Mucosa of descending colon (tissue), 3 donors: ENCODE measurements around the gene RAPGEF5. TPM values are rescaled to one million over a fixed set of nuclear protein-coding genes. Genes with fewer than 3 reads are reported as not detected.

Source experiments
- ATAC-seq: fragments of 200-7000 bp; cut with Tn5 transposase; one replicate; pipeline ENCODE4 v1.9.1; 2020; ENCODE audit warnings: mild to moderate bottlenecking, moderate library complexity
- DNase-seq, 3 donors: peaks; one replicate each; pipeline ENCODE4 v3.0.0-alpha.2; 2020
- H3K36me3 ChIP-seq: fragments of 200-600 bp; one replicate; pipeline ENCODE4 v1.8.0; 2021; ENCODE audit warnings: low read depth, mild to moderate bottlenecking
- H3K4me1 ChIP-seq: fragments of 200-600 bp; one replicate; pipeline ENCODE4 v1.8.0; 2021; ENCODE audit warnings: low read depth, mild to moderate bottlenecking
- H3K4me3 ChIP-seq: fragments of 200-600 bp; one replicate; pipeline ENCODE4 v1.8.0; 2021; ENCODE audit warnings: mild to moderate bottlenecking
- H3K9me3 ChIP-seq: fragments of 200-600 bp; one replicate; pipeline ENCODE4 v1.8.0; 2021; ENCODE audit warnings: mild to moderate bottlenecking
- intact Hi-C, 2 donors: fragments of 100-400 bp; cut with DNase I in 1 of 2; cut with micrococcal nuclease in 1 of 2; formaldehyde crosslinking; loops; one replicate each; pipeline versions ENCODE4 v1.11.0 to v1.11.1; 2022; cut with DNase I, micrococcal nuclease
- total RNA-seq, 3 donors: library from RNA; stranded (reverse); fragmentation: NEBNext Ultra II Directional in 2 of 3; extraction: Animal tissue kit (Norgen Biotek cat#: 25700) in 2 of 3; gene quantifications; one replicate each; pipeline versions ENCODE4 v1.2.1 to v1.2.4, GENCODE V29; 2021 to 2023
- TF ChIP-seq, protein P1 (sequence below): fragments of 200-600 bp; IDR thresholded peaks from one replicate; pipeline ENCODE4 v1.8.0; 2022; ENCODE audit warnings: antibody characterized with exemption, mild to moderate bottlenecking
- donor health status: DM: no; HTN: no; CAD: no; lungs with moderate emphysema.
- donor health status: DM: no; HTN: no; CAD: no.
- donor health status: DM: no; HTN: yes; CAD: no.

Gene RAPGEF5
- total RNA-seq, 3 donors from 2014 or later = 34.7 to 87.8 (median 59.5) TPM

DNA sequence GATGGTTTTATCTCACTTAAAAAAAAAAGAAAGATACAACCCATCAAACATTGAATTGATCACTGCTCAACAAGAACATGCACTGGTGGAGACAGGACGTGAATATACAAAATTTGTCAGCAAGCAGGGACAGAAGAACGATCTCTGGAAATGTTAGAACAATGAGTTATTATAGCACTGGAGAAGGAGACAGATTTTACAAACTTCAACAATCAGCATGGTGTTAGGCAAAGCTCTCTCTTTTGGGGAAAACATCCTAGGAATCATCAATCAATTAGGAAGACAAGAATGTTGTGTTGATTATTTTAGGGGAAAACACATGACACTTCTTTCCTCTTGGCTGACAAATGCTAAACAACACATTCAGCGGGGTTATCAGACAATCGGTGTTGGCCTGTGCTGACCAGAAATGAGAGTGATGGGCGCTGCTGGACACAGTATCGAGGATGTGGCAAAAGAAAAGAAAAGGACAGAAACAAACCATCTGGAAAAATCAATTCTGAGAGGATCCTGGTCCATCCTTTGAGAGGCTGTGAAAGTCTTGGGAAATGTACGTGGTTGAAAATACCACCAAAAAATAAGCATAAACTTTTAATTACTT, 103.9 kb downstream of the RAPGEF5 start:
- no peaks in the 10 kb centered on the region for H3K4me1 ChIP-seq
- DNase-seq (no peak), ATAC-seq (no peak)
- no peak overlapping the region for H3K4me3 ChIP-seq
- no peaks in the 10 kb centered on the region for H3K36me3 ChIP-seq
- no peaks in the 10 kb centered on the region for H3K9me3 ChIP-seq
- TF ChIP-seq, protein P1, sequence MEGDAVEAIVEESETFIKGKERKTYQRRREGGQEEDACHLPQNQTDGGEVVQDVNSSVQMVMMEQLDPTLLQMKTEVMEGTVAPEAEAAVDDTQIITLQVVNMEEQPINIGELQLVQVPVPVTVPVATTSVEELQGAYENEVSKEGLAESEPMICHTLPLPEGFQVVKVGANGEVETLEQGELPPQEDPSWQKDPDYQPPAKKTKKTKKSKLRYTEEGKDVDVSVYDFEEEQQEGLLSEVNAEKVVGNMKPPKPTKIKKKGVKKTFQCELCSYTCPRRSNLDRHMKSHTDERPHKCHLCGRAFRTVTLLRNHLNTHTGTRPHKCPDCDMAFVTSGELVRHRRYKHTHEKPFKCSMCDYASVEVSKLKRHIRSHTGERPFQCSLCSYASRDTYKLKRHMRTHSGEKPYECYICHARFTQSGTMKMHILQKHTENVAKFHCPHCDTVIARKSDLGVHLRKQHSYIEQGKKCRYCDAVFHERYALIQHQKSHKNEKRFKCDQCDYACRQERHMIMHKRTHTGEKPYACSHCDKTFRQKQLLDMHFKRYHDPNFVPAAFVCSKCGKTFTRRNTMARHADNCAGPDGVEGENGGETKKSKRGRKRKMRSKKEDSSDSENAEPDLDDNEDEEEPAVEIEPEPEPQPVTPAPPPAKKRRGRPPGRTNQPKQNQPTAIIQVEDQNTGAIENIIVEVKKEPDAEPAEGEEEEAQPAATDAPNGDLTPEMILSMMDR = no peak
- intact Hi-C loops = no loop called here

DNA sequence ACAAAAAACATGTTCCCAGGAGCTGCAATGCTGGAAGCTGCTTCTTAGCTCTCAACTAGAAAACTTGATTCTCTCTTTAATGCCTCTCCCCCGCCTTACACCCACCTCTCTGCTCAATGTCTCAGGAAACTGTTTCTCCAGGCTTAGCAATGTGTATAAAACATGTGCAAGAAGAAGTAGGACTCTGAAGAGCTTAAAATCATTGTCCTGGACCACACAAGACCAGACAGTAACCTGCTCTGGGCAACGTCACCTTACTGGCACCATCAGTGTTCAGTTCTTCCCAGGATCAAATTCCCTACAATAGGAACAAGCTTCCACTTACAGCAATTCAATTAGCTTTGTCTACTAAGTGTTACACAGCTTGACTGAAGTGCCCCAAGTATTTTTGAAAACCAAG, 104.9 kb downstream of the RAPGEF5 start:
- Histone ChIP-seq H3K36me3 (no peaks in the 10 kb centered on the region), H3K9me3 (no peaks in the 10 kb centered on the region), H3K4me3 (no peak overlapping the region), H3K4me1 (no peaks in the 10 kb centered on the region)
- intact Hi-C loops = no loop called here
- TF ChIP-seq, protein P1 = no peak
- no peak for ATAC-seq
- DNase-seq = no peak

DNA sequence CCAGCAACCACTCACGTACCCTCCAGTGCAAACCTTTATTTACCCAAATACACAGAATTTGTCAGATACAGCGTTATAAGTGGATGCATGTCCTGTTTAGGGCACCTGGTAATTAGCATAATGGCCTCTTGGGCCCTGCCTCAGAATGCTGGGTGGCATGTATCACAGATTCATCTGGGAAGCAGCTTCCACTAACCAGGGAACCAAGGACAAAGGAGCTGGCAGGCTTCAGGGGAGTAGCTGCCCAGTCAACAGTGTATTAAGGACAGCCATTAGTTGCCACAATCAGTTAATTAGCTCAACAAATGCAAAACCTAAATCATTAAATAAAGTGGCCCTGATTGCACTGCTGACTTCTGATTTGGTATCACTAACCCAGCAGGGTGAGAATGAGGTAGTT, 105.7 kb downstream of the RAPGEF5 start:
- Histone ChIP-seq H3K4me3 (no peak overlapping the region), H3K4me1 (no peaks in the 10 kb centered on the region), H3K36me3 (no peaks in the 10 kb centered on the region), H3K9me3 (no peaks in the 10 kb centered on the region)
- no peak for ATAC-seq
- TF ChIP-seq, protein P1 = no peak
- intact Hi-C loops = no loop called here
- DNase-seq = no peak

DNA sequence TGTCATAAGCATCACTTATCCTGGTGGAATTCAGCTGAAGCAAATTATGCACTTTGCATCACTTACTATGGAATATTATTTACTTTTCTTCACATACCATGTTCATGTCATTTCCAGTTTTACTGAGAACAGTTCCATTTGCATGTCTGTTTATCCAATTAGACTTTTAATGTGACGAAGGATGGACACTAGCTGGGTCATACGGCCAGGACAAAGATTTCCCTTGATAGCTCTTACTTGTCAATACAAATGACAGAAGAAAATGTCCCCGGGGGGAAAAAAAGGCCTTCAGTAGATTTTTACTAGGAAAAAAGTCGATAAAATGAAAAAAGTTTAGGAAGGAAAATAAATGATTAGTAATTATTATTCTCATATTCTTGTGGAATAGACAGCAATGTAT, 106.6 kb downstream of the RAPGEF5 start:
- intact Hi-C loops = no loop called here
- Histone ChIP-seq H3K4me1 (no peaks in the 10 kb centered on the region), H3K4me3 (no peak overlapping the region), H3K36me3 (no peaks in the 10 kb centered on the region), H3K9me3 (no peaks in the 10 kb centered on the region)
- ATAC-seq = no peak
- no peak for DNase-seq
- TF ChIP-seq, protein P1 = no peak

DNA sequence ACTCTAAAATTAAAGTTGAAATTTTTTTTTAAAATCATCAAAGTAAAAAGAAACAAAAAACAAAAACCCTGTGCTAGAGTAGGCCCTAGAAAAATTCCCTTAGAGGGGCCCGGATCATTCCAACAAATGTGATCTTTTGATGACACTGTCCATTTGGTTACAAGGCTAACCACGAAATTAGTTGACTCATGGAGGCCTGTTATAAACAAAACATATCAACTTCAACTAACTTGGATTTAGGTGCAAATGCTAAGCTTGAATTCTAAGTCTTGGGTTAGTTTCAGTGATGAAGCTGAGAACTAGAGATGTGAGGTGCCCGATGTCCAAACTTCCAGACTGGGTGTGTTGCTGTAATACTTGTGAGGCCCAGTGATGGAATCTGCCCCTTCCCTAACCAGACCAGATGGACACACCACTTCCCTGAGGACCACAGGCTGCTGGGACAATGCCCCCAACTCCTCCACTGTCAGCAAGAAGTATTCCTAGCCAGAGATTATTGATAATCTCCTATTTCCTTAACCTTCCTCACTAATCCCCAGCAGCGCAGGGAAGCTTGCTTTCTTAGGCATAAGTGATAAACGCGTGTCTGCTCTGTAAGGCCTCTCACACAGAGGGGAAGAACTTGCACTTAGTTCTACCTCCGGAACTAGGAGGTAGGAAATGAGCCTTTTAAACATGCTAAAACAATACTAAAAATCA, 108.7 kb downstream of the RAPGEF5 start:
- no peaks in the 10 kb centered on the region for H3K36me3 ChIP-seq
- no peaks in the 10 kb centered on the region for H3K4me1 ChIP-seq
- DNase-seq (no peak), ATAC-seq (no peak)
- TF ChIP-seq, protein P1 = no peak
- no peak overlapping the region for H3K4me3 ChIP-seq
- intact Hi-C loops = no loop called here
- no peaks in the 10 kb centered on the region for H3K9me3 ChIP-seq
